K562 (cell line): ENCODE data around the gene TXLNG. TPM values are rescaled to one million over a fixed set of nuclear protein-coding genes. Genes with fewer than 3 reads are reported as not detected.

Experiments
- DNMT1 ChIP-seq: fragments of 450-650 bp; IDR thresholded peaks from 2 replicates; pipeline ENCODE4 v1.6.1; 2016; ENCODE audit warnings: antibody characterized with exemption, mild to moderate bottlenecking
- MAFK ChIP-seq: IDR thresholded peaks from 2 replicates; pipeline ENCODE4 v1.6.1; 2011; ENCODE audit warnings: low read length, improper control_type of control experiment
- MEIS2 ChIP-seq: fragments of 450-650 bp; IDR thresholded peaks from 2 replicates; pipeline ENCODE4 v1.6.1; 2014; ENCODE audit warnings: mild to moderate bottlenecking; ENCODE audit not compliant: partially characterized antibody
- MYC ChIP-seq, 2 experiments: fragments of 250-450 bp in 1 of 2; sonication (Bioruptor Pico) in 1 of 2; IDR thresholded peaks; 2 replicates each; pipeline versions ENCODE4 v1.5.1 to v1.6.1; 2012 to 2021; ENCODE audit warnings: low read depth in 2 of 2, borderline replicate concordance in 1 of 2, improper control_type of control experiment in 1 of 2, low read length in 1 of 2, mild to moderate bottlenecking in 1 of 2, moderate library complexity in 1 of 2
- POLR2A ChIP-seq: fragments of 450-650 bp; conservative IDR thresholded peaks from 2 replicates; pipeline ENCODE4 v1.6.1; 2016
- RB1 ChIP-seq: fragments of 450-650 bp; IDR thresholded peaks from 2 replicates; pipeline ENCODE4 v1.6.1; 2017; ENCODE audit warnings: low read depth, mild to moderate bottlenecking
- THAP7 ChIP-seq: fragments of 250-450 bp; sonication (Bioruptor Pico); IDR thresholded peaks from 2 replicates; pipeline ENCODE4 v1.5.0; 2021
- YY1 ChIP-seq, 3 experiments: IDR thresholded peaks; 2 replicates each; pipeline ENCODE4 v1.6.1; 2011; ENCODE audit warnings: low read length in 2 of 3, mild to moderate bottlenecking in 2 of 3, moderate library complexity in 2 of 3, borderline replicate concordance in 1 of 3, control low read depth in 1 of 3, low read depth in 1 of 3; ENCODE audit not compliant: insufficient read depth in 3 of 3, insufficient replicate concordance in 2 of 3, control insufficient read depth in 1 of 3, insufficient read length in 1 of 3; ENCODE audit errors: extremely low read depth in 1 of 3
- ZBTB7A ChIP-seq: IDR thresholded peaks from 2 replicates; pipeline ENCODE4 v1.6.1; 2011; ENCODE audit warnings: low read depth, mild to moderate bottlenecking, low read length, moderate library complexity, borderline replicate concordance; ENCODE audit not compliant: control insufficient read depth
- ZNF431 ChIP-seq: sonication (generic); formaldehyde crosslinking; IDR thresholded peaks from 2 replicates; pipeline ENCODE4 v1.8.0; 2022; ENCODE audit warnings: mild to moderate bottlenecking, missing genetic modification reagents
- polyA plus RNA-seq, 8 experiments: library from polyadenylated mRNA; depleted of rRNA in 4 of 8; stranded (reverse) in 5 of 8; unstranded in 3 of 8; fragments of >200 nt; fragmentation: Nextera tagmentation in 2 of 8; fragmentation: Illumina TruSeq in 1 of 8; extraction: Ambion mirVana in 2 of 8; extraction: Trizol in 1 of 8; gene quantifications; 2 replicates each; pipeline versions ENCODE4 v1.2.1 to v1.2.3, GENCODE V29; 2011 to 2014; ENCODE audit warnings: inconsistent platforms in 1 of 8, missing spikeins in 1 of 8
- total RNA-seq, 7 experiments: library from RNA; depleted of rRNA in 6 of 7; stranded (reverse); fragments of >200 nt in 6 of 7; fragmentation: Illumina TruSeq in 2 of 7; extraction: Trizol in 2 of 7; gene quantifications; 2 replicates each; pipeline versions ENCODE4 v1.2.1 to v1.2.3, GENCODE V29; 2011 to 2021; ENCODE audit warnings: low replicate concordance in 1 of 7

Gene TXLNG
- total and polyA plus RNA-seq, 9 of the 15 experiments (the other 6 are each of a cell fraction or from before 2014, with no cell fraction given): 13.1 to 47.0 (median 31.6) TPM

GRCh38 chrX:16870095-16870861 lies 84.0 kb downstream of the TXLNG start, which contains the start of gene RBBP7 (continued):
- TF ChIP-seq ZBTB7A: peak; percentile 47; the same call in 1 of the 2 replicates
- peak in 2 of 3 experiments; percentile 40 to 57 for TF ChIP-seq YY1 (IDR thresholded peaks at IDR 0.05; ENCODE audit: borderline replicate concordance in 1 of 3, control insufficient read depth in 1 of 3, extremely low read depth in 1 of 3, insufficient read depth in 3 of 3, insufficient read length in 1 of 3, insufficient replicate concordance in 2 of 3, low read depth in 1 of 3, low read length in 2 of 3)
- no peak for TF ChIP-seq DNMT1
- no peak for TF ChIP-seq MAFK
- no peak for TF ChIP-seq THAP7 (CRISPR knock-in tag)
- peak; percentile 92 for TF ChIP-seq POLR2A
- 0 out of 2 replicates have a peak, but pooled peaks have one; percentile 43 for TF ChIP-seq ZNF431
- peak; percentile 35; the same call in 1 of the 2 replicates for TF ChIP-seq RB1
- peak; percentile 78 for TF ChIP-seq MEIS2
- peak; percentile 44 for TF ChIP-seq MYC (IDR thresholded peaks at IDR 0.05; ENCODE audit: low read depth, low read length)
- no peak for TF ChIP-seq MYC (CRISPR knock-in tag; IDR thresholded peaks at IDR 0.05; ENCODE audit: borderline replicate concordance, low read depth)
